K562 (cell line): ENCODE data around the gene LPGAT1. TPM values are rescaled to one million over a fixed set of nuclear protein-coding genes. Genes with fewer than 3 reads are reported as not detected.

Experiments used
- CHAMP1 ChIP-seq: fragments of 450-650 bp; IDR thresholded peaks from 2 replicates; pipeline ENCODE4 v1.6.1; 2016; ENCODE audit warnings: mild to moderate bottlenecking
- NFRKB ChIP-seq: fragments of 450-650 bp; IDR thresholded peaks from 2 replicates; pipeline ENCODE4 v1.6.1; 2016; ENCODE audit warnings: low read depth
- PML ChIP-seq: IDR thresholded peaks from 2 replicates; pipeline ENCODE4 v1.6.1; 2012; ENCODE audit warnings: low read length, inconsistent platforms
- SMARCA4 ChIP-seq: fragments of 450-650 bp; IDR thresholded peaks from 2 replicates; pipeline ENCODE4 v1.6.1; 2016
- STAT5A ChIP-seq: IDR thresholded peaks from 2 replicates; pipeline ENCODE4 v1.6.1; 2012; ENCODE audit warnings: low read length, inconsistent platforms, borderline replicate concordance
- TFE3 ChIP-seq: fragments of 450-650 bp; formaldehyde crosslinking; IDR thresholded peaks from 2 replicates; pipeline ENCODE4 v1.4.0; 2020; ENCODE audit warnings: mild to moderate bottlenecking, mixed read lengths
- ZNF12 ChIP-seq: sonication (generic); formaldehyde crosslinking; IDR thresholded peaks from 2 replicates; pipeline ENCODE4 v1.4.0; 2020; ENCODE audit warnings: mild to moderate bottlenecking, missing genetic modification reagents
- ZNF324 ChIP-seq: fragments of 250-450 bp; sonication (Bioruptor Pico); IDR thresholded peaks from 2 replicates; pipeline ENCODE4 v1.4.0; 2020; ENCODE audit warnings: mild to moderate bottlenecking
- ZNF583 ChIP-seq: fragments of 250-450 bp; sonication (Bioruptor Pico); IDR thresholded peaks from 2 replicates; pipeline ENCODE4 v1.4.0; 2020
- polyA plus RNA-seq, 8 experiments: library from polyadenylated mRNA; depleted of rRNA in 4 of 8; stranded (reverse) in 5 of 8; unstranded in 3 of 8; fragments of >200 nt; fragmentation: Nextera tagmentation in 2 of 8; fragmentation: Illumina TruSeq in 1 of 8; extraction: Ambion mirVana in 2 of 8; extraction: Trizol in 1 of 8; gene quantifications; 2 replicates each; pipeline versions ENCODE4 v1.2.1 to v1.2.3, GENCODE V29; 2011 to 2014; ENCODE audit warnings: inconsistent platforms in 1 of 8, missing spikeins in 1 of 8
- total RNA-seq, 7 experiments: library from RNA; depleted of rRNA in 6 of 7; stranded (reverse); fragments of >200 nt in 6 of 7; fragmentation: Illumina TruSeq in 2 of 7; extraction: Trizol in 2 of 7; gene quantifications; 2 replicates each; pipeline versions ENCODE4 v1.2.1 to v1.2.3, GENCODE V29; 2011 to 2021; ENCODE audit warnings: low replicate concordance in 1 of 7
- TF ChIP-seq, protein P1 (sequence below): fragments of 250-450 bp; sonication (Bioruptor Pico); IDR thresholded peaks from 2 replicates; pipeline ENCODE4 v1.5.0; 2022; ENCODE audit warnings: mild to moderate bottlenecking
- TF ChIP-seq, protein P2 (sequence below): fragments of 200-800 bp; sonication (Bioruptor generic); IDR thresholded peaks from 2 replicates; pipeline ENCODE4 v1.6.1; 2016; ENCODE audit warnings: missing genetic modification characterization, missing compliant biosample characterization

LPGAT1 gene
- total and polyA plus RNA-seq, 9 of the 15 experiments (the other 6 are each of a cell fraction or from before 2014, with no cell fraction given): 5.7 to 31.4 (median 16.3) TPM

GRCh38 chr1:211735208-211736170 lies 95.1 kb downstream of the LPGAT1 start (continued):
- TF ChIP-seq, protein P1, sequence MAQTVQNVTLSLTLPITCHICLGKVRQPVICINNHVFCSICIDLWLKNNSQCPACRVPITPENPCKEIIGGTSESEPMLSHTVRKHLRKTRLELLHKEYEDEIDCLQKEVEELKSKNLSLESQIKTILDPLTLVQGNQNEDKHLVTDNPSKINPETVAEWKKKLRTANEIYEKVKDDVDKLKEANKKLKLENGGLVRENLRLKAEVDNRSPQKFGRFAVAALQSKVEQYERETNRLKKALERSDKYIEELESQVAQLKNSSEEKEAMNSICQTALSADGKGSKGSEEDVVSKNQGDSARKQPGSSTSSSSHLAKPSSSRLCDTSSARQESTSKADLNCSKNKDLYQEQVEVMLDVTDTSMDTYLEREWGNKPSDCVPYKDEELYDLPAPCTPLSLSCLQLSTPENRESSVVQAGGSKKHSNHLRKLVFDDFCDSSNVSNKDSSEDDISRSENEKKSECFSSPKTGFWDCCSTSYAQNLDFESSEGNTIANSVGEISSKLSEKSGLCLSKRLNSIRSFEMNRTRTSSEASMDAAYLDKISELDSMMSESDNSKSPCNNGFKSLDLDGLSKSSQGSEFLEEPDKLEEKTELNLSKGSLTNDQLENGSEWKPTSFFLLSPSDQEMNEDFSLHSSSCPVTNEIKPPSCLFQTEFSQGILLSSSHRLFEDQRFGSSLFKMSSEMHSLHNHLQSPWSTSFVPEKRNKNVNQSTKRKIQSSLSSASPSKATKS (CRISPR knock-in tag): no peak
- TF ChIP-seq NFRKB (no peak), ZNF12 (CRISPR knock-in tag) (no peak), STAT5A (no peak), CHAMP1 (no peak), PML (no peak), SMARCA4 (peak; percentile 77), ZNF583 (CRISPR knock-in tag) (no peak; the same call in 1 of the 2 replicates), TFE3 (CRISPR knock-in tag) (peak; percentile 54), ZNF324 (CRISPR knock-in tag) (no peak)
- TF ChIP-seq, protein P2, sequence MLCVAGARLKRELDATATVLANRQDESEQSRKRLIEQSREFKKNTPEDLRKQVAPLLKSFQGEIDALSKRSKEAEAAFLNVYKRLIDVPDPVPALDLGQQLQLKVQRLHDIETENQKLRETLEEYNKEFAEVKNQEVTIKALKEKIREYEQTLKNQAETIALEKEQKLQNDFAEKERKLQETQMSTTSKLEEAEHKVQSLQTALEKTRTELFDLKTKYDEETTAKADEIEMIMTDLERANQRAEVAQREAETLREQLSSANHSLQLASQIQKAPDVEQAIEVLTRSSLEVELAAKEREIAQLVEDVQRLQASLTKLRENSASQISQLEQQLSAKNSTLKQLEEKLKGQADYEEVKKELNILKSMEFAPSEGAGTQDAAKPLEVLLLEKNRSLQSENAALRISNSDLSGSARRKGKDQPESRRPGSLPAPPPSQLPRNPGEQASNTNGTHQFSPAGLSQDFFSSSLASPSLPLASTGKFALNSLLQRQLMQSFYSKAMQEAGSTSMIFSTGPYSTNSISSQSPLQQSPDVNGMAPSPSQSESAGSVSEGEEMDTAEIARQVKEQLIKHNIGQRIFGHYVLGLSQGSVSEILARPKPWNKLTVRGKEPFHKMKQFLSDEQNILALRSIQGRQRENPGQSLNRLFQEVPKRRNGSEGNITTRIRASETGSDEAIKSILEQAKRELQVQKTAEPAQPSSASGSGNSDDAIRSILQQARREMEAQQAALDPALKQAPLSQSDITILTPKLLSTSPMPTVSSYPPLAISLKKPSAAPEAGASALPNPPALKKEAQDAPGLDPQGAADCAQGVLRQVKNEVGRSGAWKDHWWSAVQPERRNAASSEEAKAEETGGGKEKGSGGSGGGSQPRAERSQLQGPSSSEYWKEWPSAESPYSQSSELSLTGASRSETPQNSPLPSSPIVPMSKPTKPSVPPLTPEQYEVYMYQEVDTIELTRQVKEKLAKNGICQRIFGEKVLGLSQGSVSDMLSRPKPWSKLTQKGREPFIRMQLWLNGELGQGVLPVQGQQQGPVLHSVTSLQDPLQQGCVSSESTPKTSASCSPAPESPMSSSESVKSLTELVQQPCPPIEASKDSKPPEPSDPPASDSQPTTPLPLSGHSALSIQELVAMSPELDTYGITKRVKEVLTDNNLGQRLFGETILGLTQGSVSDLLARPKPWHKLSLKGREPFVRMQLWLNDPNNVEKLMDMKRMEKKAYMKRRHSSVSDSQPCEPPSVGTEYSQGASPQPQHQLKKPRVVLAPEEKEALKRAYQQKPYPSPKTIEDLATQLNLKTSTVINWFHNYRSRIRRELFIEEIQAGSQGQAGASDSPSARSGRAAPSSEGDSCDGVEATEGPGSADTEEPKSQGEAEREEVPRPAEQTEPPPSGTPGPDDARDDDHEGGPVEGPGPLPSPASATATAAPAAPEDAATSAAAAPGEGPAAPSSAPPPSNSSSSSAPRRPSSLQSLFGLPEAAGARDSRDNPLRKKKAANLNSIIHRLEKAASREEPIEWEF (CRISPR knock-in tag): no peak
